ENCODE data around the gene SRRM1. TPM values are rescaled to one million over a fixed set of nuclear protein-coding genes. Genes with fewer than 3 reads are reported as not detected.
"Not testable (repeated sequence)": the region's sequence is repeated elsewhere in the genome, so short reads cannot be mapped to it uniquely, and the experiment has no call there.

SRRM1 gene
- total and polyA plus RNA-seq, 12 donors, result 26.0 to 83.0 (median 75.8) TPM

- H3K4me3 ChIP-seq, result no peak overlapping the region
- TF ChIP-seq CTCF (IDR thresholded peaks at IDR 0.05), result no peak
- DNase-seq, result no peak
- no peak overlapping the region for H3K27ac ChIP-seq
- no peak for ATAC-seq
- WGBS, 2 donors, result 96 to 98% methylated on average over 6 of the region's 6 CpGs
- H3K4me1 ChIP-seq, result no peaks in the 10 kb centered on the region
- no peaks in the 10 kb centered on the region for H3K9me3 ChIP-seq
- intact Hi-C loops (cut with DNase I), result loop anchor here in 1 of 10 donors (10.0 kb wide), 1 partner anchor 551 kb away; no protein-coding TSS in a partner anchor
- no peaks in the 10 kb centered on the region for H3K27me3 ChIP-seq
- H3K36me3 ChIP-seq, result peaks cover 0 to 90% (median 58%) of the 10 kb centered on the region in 9 donors
Observed at GRCh38 chr1:24673341-24673740, 30.2 kb downstream of the SRRM1 start.

DNA sequence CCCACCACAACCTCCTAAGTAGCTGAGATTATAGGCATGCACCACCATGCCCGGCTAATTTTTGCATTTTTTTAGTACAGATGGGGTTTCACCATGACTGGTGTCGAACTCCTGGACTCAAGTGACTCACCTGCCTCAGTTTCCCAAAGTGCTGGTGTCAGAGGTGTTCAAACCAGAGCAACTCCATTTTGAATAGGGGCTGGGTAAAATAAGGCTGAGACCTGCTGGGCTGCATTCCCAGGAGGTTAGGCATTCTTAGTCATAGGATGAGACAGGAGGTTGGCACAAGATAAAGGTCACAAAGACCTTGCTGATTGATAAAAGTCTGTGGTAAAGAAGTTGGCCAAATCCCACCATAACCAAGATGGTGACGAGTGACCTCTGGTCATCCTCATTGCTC lies 35.3 kb downstream of the SRRM1 start:
- not testable (repeated sequence) for H3K27ac ChIP-seq, H3K4me3 ChIP-seq, DNase-seq, ATAC-seq, H3K4me1 ChIP-seq, H3K9me3 ChIP-seq, H3K27me3 ChIP-seq
- intact Hi-C loops (cut with DNase I), result loop anchor here in 1 of 10 donors (10.0 kb wide), 1 partner anchor 546 kb away; no protein-coding TSS in a partner anchor
- WGBS, 2 donors, result 88 to 91% methylated on average over 3 of the region's 3 CpGs
- H3K36me3 ChIP-seq, result peaks cover 0 to 39% (median 13%) of the 10 kb centered on the region in 9 donors

DNA sequence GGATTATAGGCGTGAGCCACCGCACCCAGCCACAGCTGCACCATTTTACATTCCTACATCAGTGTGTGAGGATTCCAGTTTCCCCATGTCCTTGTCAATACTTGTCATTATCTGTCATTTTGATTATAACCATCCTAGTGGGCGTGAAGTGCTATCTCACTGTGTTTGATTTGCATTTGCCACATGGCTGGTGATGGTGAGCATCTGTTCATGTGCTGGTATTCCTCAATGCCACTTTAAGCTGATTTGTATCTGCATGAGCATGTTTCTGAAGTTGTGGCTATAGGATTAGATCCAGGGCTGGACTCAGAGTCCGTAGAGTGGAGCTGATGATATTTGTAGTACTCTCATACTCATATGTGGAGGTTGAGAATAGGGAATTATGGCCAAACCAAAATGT lies 36.6 kb downstream of the SRRM1 start:
- Histone ChIP-seq H3K4me1 (peaks cover 0 to 11% (median 0%) of the 10 kb centered on the region in 9 donors), H3K36me3 (peaks cover 0 to 26% (median 5%) of the 10 kb centered on the region in 9 donors), H3K4me3 (no peak overlapping the region), H3K27me3 (no peaks in the 10 kb centered on the region), H3K27ac (no peak overlapping the region), H3K9me3 (no peaks in the 10 kb centered on the region)
- WGBS, 2 donors, result 65 to 77% methylated on average over 4 of the region's 4 CpGs
- intact Hi-C loops (cut with DNase I), result loop anchor here in 1 of 10 donors (10.0 kb wide), 1 partner anchor 545 kb away; no protein-coding TSS in a partner anchor
- TF ChIP-seq CTCF (IDR thresholded peaks at IDR 0.05), result no peak
- DNase-seq (no peak), ATAC-seq (no peak)

DNA sequence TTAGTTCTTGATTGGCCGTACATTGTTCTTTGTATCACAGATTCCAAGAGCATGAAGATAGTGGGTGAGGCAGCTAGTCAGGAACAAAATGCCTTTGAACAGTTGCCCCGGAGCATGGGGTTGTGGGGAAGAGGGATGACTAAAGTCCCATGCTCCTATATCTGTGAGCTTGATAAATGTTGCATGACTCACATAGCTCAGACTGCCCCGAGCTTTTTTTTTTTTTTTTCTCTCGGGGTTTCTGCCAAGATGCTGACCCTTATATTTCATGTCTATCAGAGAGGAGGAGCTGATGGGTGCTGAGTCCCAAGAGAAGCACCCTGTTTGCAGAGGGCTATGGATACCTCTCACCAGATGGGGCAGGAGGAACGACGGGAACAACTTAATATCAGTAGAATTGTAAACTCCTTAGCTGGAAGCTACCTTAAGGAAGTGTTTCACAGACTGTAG lies 40.6 kb downstream of the SRRM1 start:
- peak; percentile 37 to 85 (median 66) for ATAC-seq
- 13 to 25% methylated on average over 6 of the region's 6 CpGs for WGBS, 2 donors

More for the DNA sequence above, 40.6 kb downstream of the SRRM1 start:
- Histone ChIP-seq H3K9me3 (no peaks in the 10 kb centered on the region), H3K27ac (peak overlapping the region in 7 of 10 donors; percentile 22 to 77 (median 48)), H3K4me3 (peak overlapping the region in 1 of 10 donors; percentile 8), H3K36me3 (no peaks in the 10 kb centered on the region), H3K4me1 (peaks cover 0 to 20% (median 5%) of the 10 kb centered on the region in 9 donors), H3K27me3 (no peaks in the 10 kb centered on the region)
- intact Hi-C loops (cut with DNase I), result no loop called here
- TF ChIP-seq CTCF (IDR thresholded peaks at IDR 0.05), result no peak
- no peak for DNase-seq
